GM21723 (cell line): ENCODE measurements around the gene GLYAT.
"Not testable (repeated sequence)": the region's sequence is repeated elsewhere in the genome, so short reads cannot be mapped to it uniquely, and the experiment has no call there.

Experiments
- ATAC-seq: cut with Tn5 transposase; IDR thresholded peaks from one replicate; pipeline ENCODE4 v1.9.1; 2021; ENCODE audit warnings: mild to moderate bottlenecking, moderate library complexity; ENCODE audit not compliant: unreplicated experiment

The GLYAT gene

GRCh38 chr11:58685973-58686722, 45.6 kb downstream of the GLYAT start:
- ATAC-seq = no peak

- not testable (repeated sequence) for ATAC-seq
Measured at GRCh38 chr11:58682660-58683059, 49.1 kb downstream of the GLYAT start.

- not testable (repeated sequence) for ATAC-seq
Measured at GRCh38 chr11:58677536-58677935, 54.2 kb downstream of the GLYAT start.

GRCh38 chr11:58676563-58677135, 55.1 kb downstream of the GLYAT start:
- no peak for ATAC-seq

- ATAC-seq = peak; percentile 95
Measured at GRCh38 chr11:58675334-58676155, 56.2 kb downstream of the GLYAT start.

- no peak for ATAC-seq
Measured at GRCh38 chr11:58674609-58675008, 57.1 kb downstream of the GLYAT start.

- no peak for ATAC-seq
Measured at GRCh38 chr11:58671983-58672633, 59.6 kb downstream of the GLYAT start.

GRCh38 chr11:58659910-58660570, 71.7 kb downstream of the GLYAT start:
- no peak for ATAC-seq

- no peak for ATAC-seq
Measured at GRCh38 chr11:58659404-58659803, 72.3 kb downstream of the GLYAT start.
